Hippocampal formation (tissue), 2 donors: ENCODE results near the gene SLC16A11.
"Not testable (repeated sequence)": the region's sequence is repeated elsewhere in the genome, so short reads cannot be mapped to it uniquely, and the experiment has no call there.

ENCODE experiments used
- DNase-seq, 2 donors: peaks; one replicate each; lab custom pipeline; 2025; lab: John Stamatoyannopoulos, UW

Gene SLC16A11

DNA sequence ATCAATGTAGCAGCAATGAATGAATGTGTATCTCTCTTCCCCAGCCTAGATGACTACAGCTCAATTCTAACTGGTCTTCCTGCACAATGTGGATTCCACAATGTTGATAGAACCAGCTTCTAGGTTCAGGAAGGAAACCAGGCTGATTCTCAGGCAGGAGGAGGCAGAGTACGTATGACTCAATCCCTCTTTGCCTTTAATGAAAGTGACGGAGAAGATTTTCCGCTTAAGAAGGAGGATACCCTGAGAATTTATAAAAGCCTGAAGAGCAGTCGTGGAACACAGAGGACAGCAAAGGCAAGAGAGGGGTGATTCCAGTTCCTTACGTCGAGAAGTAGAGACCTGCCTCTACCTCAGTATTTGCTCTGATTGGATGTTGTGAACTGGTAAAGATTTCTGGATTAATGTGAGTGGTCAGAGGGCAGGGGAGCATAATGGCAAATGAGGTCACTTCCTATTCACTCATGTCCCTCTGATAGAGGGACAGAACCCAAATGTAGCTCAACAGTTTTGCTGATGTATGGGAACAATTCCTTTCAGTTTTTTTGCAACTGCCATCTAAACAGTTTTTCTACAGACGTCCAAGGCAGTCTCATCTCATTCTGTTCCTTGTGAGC lies 15.0 kb upstream of the SLC16A11 start:
- DNase-seq = no peak

DNA sequence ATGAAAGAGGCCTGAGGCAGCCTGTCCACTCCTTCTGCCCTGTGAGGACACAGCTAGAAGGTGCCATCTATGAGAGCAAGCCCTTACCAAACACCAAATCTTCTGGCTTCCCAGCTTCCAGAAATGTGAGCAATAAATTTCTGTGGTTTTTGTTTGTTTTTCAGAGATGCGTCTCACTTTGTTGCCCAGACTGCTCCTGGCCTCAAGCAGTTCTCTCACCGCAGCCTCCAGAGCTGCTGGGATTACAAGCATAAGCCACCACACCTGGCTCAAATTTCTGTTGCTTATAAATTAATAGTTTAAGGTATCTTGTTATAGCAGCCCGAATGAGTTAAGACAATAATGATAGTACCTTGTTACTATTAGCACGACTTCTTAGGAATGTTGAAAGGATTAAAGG lies 12.5 kb upstream of the SLC16A11 start:
- DNase-seq = no peak

DNA sequence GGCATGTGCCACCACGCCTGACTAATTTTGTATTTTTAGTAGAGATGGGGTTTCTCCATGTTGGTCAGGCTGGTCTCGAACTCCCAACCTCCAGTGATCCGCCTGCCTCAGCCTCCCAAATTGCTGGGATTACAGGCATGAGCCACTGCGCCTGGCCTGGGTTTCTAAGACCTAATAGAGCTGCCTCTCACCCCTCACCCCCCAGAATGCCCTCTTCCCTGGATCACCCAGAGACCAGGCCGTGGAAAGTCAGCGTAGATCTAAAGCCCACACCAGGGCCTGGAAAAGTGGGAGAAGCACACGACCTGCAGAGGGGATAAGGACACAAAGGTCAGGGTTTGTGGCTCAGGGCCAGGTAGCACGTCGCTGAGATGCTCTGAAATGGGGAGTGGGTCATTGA lies 6.7 kb upstream of the SLC16A11 start:
- DNase-seq = not testable (repeated sequence)

DNA sequence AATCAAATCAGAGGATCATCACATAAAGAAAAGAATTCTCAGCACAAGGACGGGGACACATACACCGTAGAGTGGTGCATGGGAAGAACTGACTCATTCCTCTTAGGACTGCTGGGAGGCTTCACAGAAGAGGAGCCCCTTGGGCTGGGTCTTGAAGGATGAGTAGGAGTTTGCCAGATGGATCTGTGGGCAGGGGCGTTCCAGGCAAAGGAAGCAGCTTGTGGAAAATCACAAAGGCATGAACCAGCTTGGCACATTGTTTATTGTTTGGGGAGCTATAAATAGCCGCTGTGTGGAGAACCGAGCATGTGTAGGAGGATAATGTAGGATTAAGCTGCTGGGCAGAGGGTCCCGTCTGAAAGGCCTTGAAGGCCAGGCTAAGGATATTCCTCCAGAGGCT lies 5.1 kb upstream of the SLC16A11 start:
- DNase-seq = no peak

DNA sequence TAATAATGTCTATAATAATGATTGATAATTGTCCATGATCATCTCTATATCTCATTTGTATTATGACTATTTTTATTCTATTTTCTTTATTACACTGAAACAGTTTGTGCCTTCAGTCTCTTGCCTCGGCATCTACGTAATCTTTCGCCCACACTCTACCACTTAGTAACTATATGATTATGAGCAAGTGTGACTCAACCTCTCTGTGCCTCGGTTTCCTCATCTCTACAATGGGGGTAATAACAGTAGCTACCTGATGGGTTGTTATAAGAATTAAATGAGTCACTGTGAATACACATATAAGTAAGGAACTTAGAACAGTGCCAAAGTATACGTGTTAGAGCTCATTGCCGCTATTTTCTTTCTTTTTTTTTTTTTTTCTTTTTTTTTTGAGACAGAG lies 3.7 kb upstream of the SLC16A11 start:
- DNase-seq = no peak

GRCh38 chr17:7046725-7047397 lies 3.0 kb upstream of the SLC16A11 start:
- not testable (repeated sequence) for DNase-seq

DNA sequence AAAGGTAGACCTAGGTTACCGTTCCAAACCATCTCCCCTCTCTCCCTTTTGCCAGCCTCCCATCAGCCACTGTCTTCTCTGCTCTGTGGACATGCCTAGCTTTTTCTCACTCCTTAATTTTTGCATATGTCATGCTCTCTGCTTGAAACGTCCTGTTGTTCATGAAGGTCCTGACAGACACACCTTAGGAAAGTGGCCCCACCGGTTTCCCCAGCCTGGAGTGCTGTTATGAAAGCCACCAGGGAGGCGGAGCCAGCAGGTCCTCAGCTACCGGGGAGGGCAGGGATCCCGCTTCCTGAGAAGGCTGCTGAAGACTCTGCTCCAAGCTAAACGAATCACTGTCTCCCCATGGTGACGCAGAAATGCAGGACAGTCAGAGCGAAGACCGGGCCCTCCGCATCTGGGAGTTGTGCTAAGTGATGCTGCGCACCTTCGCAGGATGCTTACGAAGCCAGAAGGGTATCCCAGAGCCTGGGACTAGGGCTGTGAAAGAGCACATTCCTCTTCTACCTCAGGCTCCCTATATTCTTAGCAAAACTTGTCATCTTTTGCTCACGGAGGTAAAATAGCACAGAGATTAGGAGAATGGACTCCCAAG lies 2.3 kb upstream of the SLC16A11 start:
- peak in 1 of 2 donors; percentile 28 for DNase-seq

DNA sequence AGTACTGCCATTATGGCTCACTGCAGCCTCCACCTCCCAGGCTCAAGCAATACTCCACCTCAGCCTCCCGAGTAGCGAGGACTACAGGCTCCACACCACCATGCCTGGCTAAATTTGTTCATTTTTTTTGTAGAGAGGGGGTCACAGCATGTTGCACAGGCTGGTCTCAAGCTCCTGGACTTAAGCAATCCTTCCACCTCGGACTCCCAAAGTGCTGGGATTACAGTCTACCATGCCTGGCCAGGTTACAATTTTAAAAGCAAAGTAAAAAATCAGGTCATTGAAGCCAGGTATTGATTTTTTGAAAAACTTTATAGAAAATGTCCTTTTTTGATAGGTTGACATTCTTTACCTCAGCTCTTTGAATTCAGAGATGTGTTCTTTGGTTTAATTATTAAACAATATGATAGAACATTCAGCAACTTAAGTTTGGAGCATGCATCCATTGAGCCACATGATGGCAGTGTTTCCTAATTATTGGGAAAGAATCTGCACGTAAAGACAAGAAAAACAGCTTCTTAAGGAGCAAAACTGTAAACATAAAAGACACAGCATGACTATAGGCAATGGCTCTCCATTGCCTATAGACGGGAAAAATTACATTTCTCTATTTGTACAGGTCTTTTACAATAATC lies 1.7 kb upstream of the SLC16A11 start:
- peak in 1 of 2 donors; percentile 78 for DNase-seq

- no peak for DNase-seq
Observed at GRCh38 chr17:7043182-7043496, 753 bp downstream of the SLC16A11 start.

DNA sequence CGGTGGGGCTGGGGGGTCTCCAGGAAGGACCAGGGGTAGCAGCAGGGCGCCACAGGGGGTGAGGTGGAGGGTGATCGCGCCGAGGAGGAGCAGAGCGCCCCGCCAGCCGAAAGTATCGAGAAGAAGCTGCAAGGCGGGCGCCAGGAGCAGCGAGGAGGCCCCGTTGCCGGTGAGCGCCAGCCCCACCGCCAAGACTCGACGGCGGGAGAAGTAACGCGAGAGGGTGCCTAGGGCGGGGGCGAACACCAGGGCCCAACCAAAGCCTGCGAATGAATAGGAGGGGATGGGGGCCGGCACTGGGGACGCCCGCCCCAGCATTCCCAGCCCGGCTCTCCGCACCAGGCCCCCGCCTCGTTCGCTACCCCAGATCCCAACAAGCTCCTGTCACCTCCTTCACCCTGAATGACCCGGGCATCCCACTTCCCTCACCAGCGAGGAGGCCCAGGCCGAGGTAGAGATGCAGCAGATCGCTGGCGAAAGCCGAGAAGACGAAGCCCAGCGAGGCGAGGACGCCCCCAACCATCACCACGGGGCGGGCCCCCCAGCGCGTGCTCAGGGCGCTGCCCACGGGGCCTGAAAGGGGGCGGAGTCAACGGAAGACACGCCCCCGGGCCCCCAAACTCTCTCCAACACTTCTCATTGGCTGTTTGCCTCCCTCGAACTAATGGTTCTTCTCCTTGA lies 1.3 kb downstream of the SLC16A11 start:
- DNase-seq = no peak

DNA sequence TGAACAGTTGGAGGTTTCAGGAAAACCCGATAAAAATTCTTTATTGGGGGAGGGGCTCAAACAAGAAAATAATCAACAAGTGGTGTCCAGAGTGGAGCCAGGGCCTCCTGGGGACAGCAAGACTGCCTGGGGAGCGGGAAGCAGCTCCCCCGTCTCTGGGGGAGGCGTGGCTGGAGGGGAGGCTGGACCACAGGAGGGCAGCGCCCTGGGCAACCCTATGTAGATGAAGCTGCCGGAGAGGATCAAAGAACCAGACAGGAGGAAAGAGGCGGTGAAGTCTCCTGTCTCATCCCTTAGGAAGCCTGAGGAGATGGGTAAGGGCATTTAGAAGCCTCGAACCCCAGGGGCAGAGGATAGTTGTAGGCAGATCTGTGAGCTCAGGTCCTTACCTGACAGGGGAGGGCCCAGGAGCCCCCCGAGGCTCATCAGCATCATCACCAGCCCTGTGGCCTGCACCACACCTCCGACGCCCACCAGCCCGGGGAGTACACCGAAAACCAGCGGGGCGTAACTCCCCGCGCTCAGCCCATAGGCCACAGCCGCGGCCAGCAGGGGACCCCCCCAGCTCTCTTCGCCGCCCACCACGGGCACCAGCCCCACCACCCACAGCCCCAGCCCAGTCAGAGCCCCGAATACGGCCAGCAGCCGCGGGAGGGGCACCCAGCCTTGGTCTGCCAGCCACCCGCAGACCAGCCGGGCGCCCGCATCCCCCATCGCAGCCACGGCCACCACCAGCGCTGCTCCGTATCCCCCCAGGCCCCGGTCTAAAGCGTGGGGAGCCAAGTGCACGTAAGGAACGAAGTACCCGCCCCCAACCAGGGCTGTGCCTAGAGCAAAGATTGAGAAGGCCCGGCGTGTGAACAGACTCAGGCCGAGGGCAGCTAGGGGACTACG lies 2.0 kb downstream of the SLC16A11 start:
- DNase-seq = no peak

GRCh38 chr17:7039832-7040231 lies 4.1 kb downstream of the SLC16A11 start:
- DNase-seq = no peak

GRCh38 chr17:7038025-7038862 lies 5.6 kb downstream of the SLC16A11 start:
- no peak for DNase-seq

GRCh38 chr17:7035591-7036368 lies 8.1 kb downstream of the SLC16A11 start, which contains the start of gene SLC16A13:
Gene SLC16A13, plus strand, starts transcription at chr17:7036015. Its CDS starts 368 bp downstream, at chr17:7036383.
- peak; percentile 83 to 84 for DNase-seq

DNA sequence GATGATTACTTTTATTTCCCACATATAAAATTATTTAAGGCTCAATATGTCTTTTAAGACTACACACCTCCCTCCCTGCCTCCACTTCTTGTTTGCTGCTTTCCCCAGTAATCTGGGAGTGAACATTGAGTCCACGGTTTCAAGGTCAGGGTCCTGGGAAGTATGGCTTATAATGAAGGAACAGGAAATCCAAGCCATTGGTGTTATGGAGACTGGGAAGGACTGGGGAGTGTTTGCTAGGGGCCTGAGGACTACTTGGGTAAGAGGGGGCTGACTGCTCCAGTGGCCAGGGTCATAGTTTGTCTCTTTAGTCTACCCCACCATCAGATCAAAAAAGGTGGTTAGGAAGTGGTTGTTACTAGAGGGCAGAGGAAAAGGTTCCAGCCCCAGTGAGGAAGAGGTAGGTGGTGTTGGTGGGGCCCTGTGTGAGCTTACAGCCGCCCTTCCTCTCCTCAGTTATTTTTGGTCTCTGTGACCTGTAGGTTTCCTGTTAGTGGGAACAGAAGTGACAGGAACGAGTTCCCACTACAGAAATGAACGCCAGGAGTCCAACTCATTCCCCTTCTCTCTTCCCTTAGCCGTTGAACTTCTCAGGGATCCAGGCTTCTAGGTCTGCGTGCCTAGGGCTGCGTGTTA lies 8.8 kb downstream of the SLC16A11 start:
- DNase-seq = no peak

- DNase-seq = no peak
Observed at GRCh38 chr17:7029659-7030058, 14.2 kb downstream of the SLC16A11 start.

GRCh38 chr17:7029096-7029495 lies 14.8 kb downstream of the SLC16A11 start:
- no peak for DNase-seq

GRCh38 chr17:7027335-7027734 lies 16.6 kb downstream of the SLC16A11 start:
- no peak for DNase-seq

DNA sequence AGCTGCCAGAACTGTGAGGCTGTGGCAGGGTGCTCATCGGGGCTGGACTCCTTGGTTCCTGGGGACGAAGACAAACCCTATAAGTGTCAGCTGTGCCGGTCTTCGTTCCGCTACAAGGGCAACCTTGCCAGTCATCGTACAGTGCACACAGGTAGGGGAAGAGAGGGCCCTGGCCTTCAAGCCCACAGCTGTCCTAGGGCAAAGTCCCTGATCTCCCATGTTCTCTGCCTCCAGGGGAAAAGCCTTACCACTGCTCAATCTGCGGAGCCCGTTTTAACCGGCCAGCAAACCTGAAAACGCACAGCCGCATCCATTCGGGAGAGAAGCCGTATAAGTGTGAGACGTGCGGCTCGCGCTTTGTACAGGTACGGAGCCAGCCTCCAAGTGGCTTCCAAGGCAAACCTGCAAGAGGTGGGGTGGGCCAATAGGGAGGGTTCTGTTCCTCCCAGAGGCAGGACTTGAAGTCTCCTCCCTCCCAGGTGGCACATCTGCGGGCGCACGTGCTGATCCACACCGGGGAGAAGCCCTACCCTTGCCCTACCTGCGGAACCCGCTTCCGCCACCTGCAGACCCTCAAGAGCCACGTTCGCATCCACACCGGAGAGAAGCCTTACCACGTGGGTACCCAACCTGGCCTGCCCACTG lies 17.3 kb downstream of the SLC16A11 start:
- no peak for DNase-seq
